ENCODE results near the gene ZNF681. TPM values are rescaled to one million over a fixed set of nuclear protein-coding genes. Genes with fewer than 3 reads are reported as not detected.

ZNF681 gene
- 9.4 and 11.5 TPM in 2 replicates for total RNA-seq
- long read RNA-seq, full-length matches to known transcripts: 20 of 43 reads
- long read RNA-seq, partial matches to known transcripts: 0 of 43 reads
- long read RNA-seq, other reads (novel, unspliced or antisense): 23 of 43 reads

DNA sequence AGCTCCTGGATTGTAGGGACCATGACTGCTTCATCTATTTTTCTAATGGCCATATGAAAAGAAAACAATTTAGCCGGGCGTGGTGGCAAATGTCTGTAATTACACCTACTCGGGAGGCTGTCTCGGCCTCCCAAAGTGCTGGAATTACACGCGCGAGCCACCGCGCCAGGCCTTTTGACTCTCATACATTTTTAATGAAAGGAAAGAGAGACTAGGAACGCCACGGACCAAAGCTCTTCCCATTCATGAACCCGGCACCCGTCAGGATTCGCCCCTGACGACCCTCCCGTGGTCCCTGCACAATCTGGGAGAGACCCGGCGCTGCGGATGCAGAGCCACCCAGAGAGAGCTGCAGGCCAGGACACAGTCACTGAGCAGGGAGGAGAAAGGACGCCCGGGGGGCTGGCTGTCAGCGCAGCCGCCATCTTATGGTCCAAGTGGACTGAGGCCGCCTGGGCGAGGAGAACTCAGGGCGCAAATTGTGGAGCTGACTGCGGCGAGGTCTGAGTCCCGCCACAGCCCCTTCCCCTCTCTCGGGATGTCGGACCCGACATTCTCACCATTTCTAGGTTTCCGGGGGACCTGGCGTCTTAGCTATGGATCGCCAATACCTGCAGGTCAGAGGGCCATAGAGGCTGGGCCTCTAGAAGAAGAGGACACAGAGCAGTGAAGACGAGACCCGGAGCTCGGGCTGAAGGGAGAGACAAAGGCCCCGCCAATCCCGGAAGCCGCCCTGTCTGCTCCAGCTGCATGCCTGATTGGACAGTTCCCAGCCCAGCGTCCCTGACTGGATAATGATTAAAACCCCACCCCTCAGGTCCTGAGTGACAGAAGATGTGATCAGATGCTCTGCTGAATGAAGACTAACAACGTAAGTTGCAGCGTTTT is at the start of gene ZNF681:
Gene ZNF681 (minus strand): TSS at position 705 of the 888 bp plus-strand sequence. CDS start 142 bp downstream, at position 563.
- H3K4me1 Mint-ChIP-seq: peaks cover 25% of the 10 kb centered on the region
- H3K27me3 Mint-ChIP-seq (ENCODE audit: low read depth): no peaks in the 10 kb centered on the region
- peak; percentile 75 for DNase-seq (ENCODE audit: low read depth, low spot score)
- peaks cover 7% of the 10 kb centered on the region for H3K9me3 Mint-ChIP-seq
- peak within 1 kb of the TSS; percentile 100 for H3K27ac Mint-ChIP-seq (ENCODE audit: unreplicated experiment)
- TF ChIP-seq, protein P1, sequence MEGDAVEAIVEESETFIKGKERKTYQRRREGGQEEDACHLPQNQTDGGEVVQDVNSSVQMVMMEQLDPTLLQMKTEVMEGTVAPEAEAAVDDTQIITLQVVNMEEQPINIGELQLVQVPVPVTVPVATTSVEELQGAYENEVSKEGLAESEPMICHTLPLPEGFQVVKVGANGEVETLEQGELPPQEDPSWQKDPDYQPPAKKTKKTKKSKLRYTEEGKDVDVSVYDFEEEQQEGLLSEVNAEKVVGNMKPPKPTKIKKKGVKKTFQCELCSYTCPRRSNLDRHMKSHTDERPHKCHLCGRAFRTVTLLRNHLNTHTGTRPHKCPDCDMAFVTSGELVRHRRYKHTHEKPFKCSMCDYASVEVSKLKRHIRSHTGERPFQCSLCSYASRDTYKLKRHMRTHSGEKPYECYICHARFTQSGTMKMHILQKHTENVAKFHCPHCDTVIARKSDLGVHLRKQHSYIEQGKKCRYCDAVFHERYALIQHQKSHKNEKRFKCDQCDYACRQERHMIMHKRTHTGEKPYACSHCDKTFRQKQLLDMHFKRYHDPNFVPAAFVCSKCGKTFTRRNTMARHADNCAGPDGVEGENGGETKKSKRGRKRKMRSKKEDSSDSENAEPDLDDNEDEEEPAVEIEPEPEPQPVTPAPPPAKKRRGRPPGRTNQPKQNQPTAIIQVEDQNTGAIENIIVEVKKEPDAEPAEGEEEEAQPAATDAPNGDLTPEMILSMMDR (conservative IDR thresholded peaks at IDR 0.05): peak; percentile 48
- H3K4me3 Mint-ChIP-seq: peak within 1 kb of the TSS; percentile 99
- H3K36me3 Mint-ChIP-seq (ENCODE audit: low read depth): peaks cover 29% of the 10 kb centered on the region

DNA sequence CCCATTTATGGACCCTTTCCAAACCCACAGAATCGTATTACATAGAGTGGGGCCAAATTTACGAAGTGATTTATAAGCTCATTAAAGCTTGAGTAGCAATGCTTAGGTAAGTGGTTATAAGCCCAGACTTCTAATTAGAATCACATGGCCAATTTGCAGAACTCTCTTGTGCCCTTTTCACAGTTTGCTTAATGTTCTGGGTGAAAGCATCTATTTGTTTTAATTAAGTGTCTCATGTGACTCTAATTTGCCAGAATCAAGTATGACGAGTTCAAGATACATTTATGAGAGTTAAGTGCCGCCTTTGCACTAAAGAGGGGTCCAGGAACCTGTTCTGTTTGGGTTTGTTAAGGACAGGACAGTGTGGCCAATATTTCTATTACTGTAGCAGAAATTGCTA is 46.0 kb upstream of the ZNF681 start:
- H3K4me1 Mint-ChIP-seq: no peaks in the 10 kb centered on the region
- H3K27me3 Mint-ChIP-seq (ENCODE audit: low read depth): no peaks in the 10 kb centered on the region
- H3K27ac Mint-ChIP-seq (ENCODE audit: unreplicated experiment): no peak overlapping the region
- peaks cover 5% of the 10 kb centered on the region for H3K9me3 Mint-ChIP-seq
- peaks cover 53% of the 10 kb centered on the region for H3K36me3 Mint-ChIP-seq (ENCODE audit: low read depth)
- H3K4me3 Mint-ChIP-seq: no peak overlapping the region
- TF ChIP-seq, protein P1 (conservative IDR thresholded peaks at IDR 0.05): no peak
- no peak for DNase-seq (ENCODE audit: low read depth, low spot score)

DNA sequence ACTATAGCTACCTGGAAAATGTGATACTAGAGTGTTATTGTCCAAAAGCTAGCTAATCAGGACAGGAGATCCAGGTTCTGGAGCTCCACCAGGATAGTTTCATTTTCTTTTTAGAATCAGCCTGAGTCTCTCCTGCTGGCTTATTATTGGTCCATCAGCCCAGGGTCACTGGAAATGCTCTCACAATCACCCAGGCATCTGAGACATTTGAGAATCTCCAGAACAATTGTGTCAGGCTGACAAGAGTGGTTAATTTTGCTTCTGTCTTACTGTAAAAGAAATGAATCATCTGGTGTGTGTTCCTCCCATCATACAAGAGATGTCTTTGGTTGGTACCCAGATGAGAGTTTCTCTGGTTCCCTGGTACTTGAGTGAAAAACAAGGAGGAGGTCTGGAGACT is 43.6 kb upstream of the ZNF681 start:
- no peak overlapping the region for H3K27ac Mint-ChIP-seq (ENCODE audit: unreplicated experiment)

DNA sequence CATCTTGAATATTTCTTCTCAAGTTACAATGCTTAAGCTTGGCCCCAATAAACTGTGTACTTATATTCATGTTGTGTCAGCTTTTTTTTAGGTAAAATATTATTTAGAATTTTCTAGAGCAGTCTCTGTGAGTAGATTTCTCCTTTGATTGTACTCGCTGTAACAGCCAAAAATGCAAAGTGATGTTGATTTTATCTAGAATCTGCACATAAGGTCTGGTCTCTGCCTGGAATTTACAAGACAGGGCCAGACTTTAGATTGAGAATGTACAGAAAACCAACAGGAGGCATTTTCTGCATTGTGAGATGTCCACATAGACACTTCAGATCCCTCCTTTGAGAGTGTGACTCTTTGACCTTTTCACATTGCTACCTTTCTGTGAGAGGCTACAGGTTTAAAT is 43.1 kb upstream of the ZNF681 start:
- DNase-seq (ENCODE audit: low read depth, low spot score): no peak
- Mint-ChIP-seq H3K36me3 (ENCODE audit: low read depth) (peaks cover 44% of the 10 kb centered on the region), H3K9me3 (peaks cover under 1% of the 10 kb centered on the region), H3K4me3 (no peak overlapping the region), H3K27ac (ENCODE audit: unreplicated experiment) (no peak overlapping the region), H3K4me1 (no peaks in the 10 kb centered on the region), H3K27me3 (ENCODE audit: low read depth) (no peaks in the 10 kb centered on the region)
- TF ChIP-seq, protein P1 (conservative IDR thresholded peaks at IDR 0.05): no peak

More for the DNA sequence above, 43.6 kb upstream of the ZNF681 start:
- Mint-ChIP-seq H3K36me3 (ENCODE audit: low read depth) (peaks cover 45% of the 10 kb centered on the region), H3K4me3 (no peak overlapping the region), H3K4me1 (no peaks in the 10 kb centered on the region), H3K27me3 (ENCODE audit: low read depth) (no peaks in the 10 kb centered on the region), H3K9me3 (peaks cover 5% of the 10 kb centered on the region)
- TF ChIP-seq, protein P1 (conservative IDR thresholded peaks at IDR 0.05): no peak
- no peak for DNase-seq (ENCODE audit: low read depth, low spot score)

DNA sequence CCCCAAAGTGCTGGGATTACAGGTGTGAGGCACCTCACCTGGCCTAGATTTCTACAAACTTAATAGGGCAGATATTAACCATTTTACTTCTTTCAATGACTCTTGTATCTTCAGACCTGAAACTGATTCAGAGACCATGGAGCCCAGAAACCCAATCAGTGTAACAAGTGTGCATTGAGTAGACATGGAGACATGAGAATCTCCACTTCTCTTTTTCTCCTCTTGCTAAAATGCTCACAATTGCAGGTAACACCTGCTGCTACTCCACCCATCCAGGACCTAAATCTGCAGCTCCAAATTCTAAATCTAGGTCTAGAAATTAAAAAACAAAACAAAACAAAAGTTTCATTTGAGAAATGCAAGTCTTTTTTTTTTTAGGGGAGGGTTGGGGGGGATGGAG is 42.2 kb upstream of the ZNF681 start:
- H3K36me3 Mint-ChIP-seq (ENCODE audit: low read depth): peaks cover 45% of the 10 kb centered on the region
- TF ChIP-seq, protein P1 (conservative IDR thresholded peaks at IDR 0.05): no peak
- H3K4me1 Mint-ChIP-seq: no peaks in the 10 kb centered on the region
- H3K4me3 Mint-ChIP-seq: no peak overlapping the region
- no peak for DNase-seq (ENCODE audit: low read depth, low spot score)
- no peaks in the 10 kb centered on the region for H3K9me3 Mint-ChIP-seq
- no peaks in the 10 kb centered on the region for H3K27me3 Mint-ChIP-seq (ENCODE audit: low read depth)
- H3K27ac Mint-ChIP-seq (ENCODE audit: unreplicated experiment): no peak overlapping the region

All from neural crest cell (in vitro differentiated cells).